SK-N-SH treated with all-trans-retinoic acid at 6 μM for 48 hours (cell line): ENCODE data around the gene UNC13B.

Source experiments
- ARNTL ChIP-seq: fragments of 450-650 bp; formaldehyde crosslinking; IDR thresholded peaks from 2 replicates; pipeline ENCODE4 v1.5.0; 2020; ENCODE audit warnings: low read depth, mild to moderate bottlenecking, moderate library complexity, borderline replicate concordance
- PPARA ChIP-seq: fragments of 250-450 bp; sonication (Bioruptor Pico); IDR thresholded peaks from 2 replicates; pipeline ENCODE4 v1.5.0; 2020; ENCODE audit warnings: mild to moderate bottlenecking, borderline replicate concordance
- SNAI2 ChIP-seq: fragments of 250-450 bp; sonication (Bioruptor Pico); IDR thresholded peaks from 2 replicates; pipeline ENCODE4 v1.5.0; 2020; ENCODE audit warnings: mild to moderate bottlenecking, moderate library complexity
- ZNF70 ChIP-seq: fragments of 450-650 bp; formaldehyde crosslinking; IDR thresholded peaks from 2 replicates; pipeline ENCODE4 v1.5.0; 2020; ENCODE audit warnings: mild to moderate bottlenecking, moderate library complexity
- TF ChIP-seq, protein P1 (sequence below): fragments of 250-450 bp; sonication (Bioruptor Pico); IDR thresholded peaks from 2 replicates; pipeline ENCODE4 v1.8.0; 2020; ENCODE audit warnings: mild to moderate bottlenecking, moderate library complexity, borderline replicate concordance

DNA sequence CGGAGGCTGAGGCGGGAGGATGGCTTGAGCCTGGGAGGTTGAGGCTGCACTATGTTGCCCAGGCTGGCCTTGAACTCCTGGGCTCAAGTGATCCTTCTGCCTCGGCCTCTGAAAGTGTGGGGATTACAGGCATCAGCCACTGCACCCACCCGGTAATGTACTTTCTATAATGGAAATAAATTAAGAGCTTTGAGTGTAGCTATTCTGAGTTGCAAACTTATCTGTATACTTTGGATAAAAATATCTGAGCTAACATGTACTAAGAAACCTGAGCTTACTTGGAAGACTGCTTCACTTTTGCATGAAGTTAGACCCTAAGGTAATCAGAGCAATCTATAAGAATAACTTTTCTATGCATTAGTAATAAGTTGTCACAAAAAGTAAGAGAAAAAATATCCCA, 50.0 kb downstream of the UNC13B start:
- TF ChIP-seq SNAI2 (CRISPR knock-in tag): no peak
- TF ChIP-seq, protein P1, sequence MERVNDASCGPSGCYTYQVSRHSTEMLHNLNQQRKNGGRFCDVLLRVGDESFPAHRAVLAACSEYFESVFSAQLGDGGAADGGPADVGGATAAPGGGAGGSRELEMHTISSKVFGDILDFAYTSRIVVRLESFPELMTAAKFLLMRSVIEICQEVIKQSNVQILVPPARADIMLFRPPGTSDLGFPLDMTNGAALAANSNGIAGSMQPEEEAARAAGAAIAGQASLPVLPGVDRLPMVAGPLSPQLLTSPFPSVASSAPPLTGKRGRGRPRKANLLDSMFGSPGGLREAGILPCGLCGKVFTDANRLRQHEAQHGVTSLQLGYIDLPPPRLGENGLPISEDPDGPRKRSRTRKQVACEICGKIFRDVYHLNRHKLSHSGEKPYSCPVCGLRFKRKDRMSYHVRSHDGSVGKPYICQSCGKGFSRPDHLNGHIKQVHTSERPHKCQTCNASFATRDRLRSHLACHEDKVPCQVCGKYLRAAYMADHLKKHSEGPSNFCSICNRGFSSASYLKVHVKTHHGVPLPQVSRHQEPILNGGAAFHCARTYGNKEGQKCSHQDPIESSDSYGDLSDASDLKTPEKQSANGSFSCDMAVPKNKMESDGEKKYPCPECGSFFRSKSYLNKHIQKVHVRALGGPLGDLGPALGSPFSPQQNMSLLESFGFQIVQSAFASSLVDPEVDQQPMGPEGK (CRISPR knock-in tag): no peak
- no peak for TF ChIP-seq ARNTL (CRISPR knock-in tag)
- TF ChIP-seq PPARA: no peak
- no peak for TF ChIP-seq ZNF70 (CRISPR knock-in tag)
